Measurements from ENCODE around the gene DMD.

The DMD gene

DNA sequence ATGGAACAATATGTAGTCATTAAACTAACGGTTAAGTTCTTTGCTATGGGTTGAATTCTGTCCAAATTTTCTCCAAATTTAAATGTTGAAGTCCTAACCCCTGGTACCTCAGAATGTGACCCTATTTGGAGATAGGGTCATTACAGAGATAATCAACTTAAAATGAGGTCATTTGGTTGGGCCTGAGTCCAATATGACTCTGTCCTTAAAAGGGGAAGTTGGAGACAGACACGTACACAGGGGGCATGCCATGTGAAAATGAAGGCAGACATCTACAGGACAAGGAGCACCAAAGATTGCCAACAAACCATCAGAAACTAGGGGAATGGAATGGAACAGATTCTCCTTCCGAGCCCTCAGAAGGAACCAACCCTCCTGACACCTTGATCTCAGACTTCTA lies 1647.6 kb downstream of the DMD start:
- TF ChIP-seq, protein P1, sequence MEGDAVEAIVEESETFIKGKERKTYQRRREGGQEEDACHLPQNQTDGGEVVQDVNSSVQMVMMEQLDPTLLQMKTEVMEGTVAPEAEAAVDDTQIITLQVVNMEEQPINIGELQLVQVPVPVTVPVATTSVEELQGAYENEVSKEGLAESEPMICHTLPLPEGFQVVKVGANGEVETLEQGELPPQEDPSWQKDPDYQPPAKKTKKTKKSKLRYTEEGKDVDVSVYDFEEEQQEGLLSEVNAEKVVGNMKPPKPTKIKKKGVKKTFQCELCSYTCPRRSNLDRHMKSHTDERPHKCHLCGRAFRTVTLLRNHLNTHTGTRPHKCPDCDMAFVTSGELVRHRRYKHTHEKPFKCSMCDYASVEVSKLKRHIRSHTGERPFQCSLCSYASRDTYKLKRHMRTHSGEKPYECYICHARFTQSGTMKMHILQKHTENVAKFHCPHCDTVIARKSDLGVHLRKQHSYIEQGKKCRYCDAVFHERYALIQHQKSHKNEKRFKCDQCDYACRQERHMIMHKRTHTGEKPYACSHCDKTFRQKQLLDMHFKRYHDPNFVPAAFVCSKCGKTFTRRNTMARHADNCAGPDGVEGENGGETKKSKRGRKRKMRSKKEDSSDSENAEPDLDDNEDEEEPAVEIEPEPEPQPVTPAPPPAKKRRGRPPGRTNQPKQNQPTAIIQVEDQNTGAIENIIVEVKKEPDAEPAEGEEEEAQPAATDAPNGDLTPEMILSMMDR (IDR thresholded peaks at IDR 0.05; ENCODE audit: control insufficient read depth, extremely low read depth, insufficient read depth), result no peak
- no peak overlapping the region for H3K4me3 ChIP-seq (ENCODE audit: low read depth, low read length)

DNA sequence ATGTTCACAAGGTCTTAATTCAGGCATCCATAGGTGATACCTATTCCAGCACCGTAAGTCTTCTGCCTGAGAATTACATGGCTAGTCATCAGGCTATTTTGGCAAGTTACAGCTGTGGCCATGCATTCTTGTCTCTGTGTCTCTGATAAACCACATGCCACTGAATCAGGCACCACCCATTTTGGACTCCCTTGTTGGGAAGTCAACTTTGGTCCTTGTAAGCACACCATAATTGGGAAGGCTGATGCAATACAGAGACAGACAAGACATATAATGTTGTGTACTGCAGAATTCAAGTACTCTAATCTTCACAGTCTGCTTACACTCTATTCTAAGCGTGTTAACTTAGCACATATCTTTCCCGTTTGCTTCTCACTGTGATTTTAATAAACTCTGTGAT lies 1655.8 kb downstream of the DMD start:
- DNase-seq (ENCODE audit: low read depth), result no peak
- TF ChIP-seq, protein P1 (IDR thresholded peaks at IDR 0.05; ENCODE audit: control insufficient read depth, extremely low read depth, insufficient read depth), result no peak
- no peak overlapping the region for H3K4me3 ChIP-seq (ENCODE audit: low read depth, low read length)

More for the DNA sequence above, 1647.6 kb downstream of the DMD start:
- DNase-seq (ENCODE audit: low read depth), result no peak

DNA sequence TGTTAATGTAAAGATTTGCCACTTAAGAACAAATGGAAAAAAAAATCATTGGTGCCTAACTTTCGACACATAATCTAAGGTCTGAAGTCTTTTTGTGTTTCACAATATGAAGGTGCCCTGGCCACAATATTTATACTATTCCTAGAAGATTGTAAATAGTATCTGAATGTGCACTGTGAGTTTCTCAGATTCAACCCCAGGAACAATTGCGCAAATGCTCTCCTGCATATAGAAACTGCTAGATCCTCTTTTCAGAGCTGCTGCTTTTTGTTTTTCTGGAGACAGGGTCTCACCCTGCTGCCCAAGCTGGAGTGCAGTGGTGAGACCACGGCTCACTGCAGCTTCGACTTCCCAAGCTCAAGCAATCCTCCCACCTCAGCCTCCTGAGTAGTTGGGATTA lies 1659.4 kb downstream of the DMD start:
- TF ChIP-seq, protein P1 (IDR thresholded peaks at IDR 0.05; ENCODE audit: control insufficient read depth, extremely low read depth, insufficient read depth), result no peak
- no peak for DNase-seq (ENCODE audit: low read depth)
- no peak overlapping the region for H3K4me3 ChIP-seq (ENCODE audit: low read depth, low read length)

DNA sequence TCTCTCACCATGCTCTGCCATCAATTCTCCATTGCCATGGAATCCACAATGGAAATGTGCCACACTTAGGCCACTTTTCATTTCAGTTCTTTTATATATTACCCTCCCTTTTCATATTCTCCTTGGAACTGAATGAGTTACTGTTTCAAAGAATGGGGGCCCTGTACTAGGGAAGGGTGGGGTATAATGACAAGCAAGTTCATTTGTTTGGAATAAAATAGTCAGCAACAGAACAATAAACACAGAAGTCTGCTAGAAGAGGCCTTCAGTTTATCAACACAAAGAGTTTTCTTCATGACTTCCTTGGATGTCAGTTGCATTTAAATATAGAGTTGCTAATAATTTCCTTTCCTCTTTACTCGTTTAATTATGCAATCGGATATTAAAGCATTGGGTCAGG lies 1661.2 kb downstream of the DMD start:
- no peak for DNase-seq (ENCODE audit: low read depth)
- TF ChIP-seq, protein P1 (IDR thresholded peaks at IDR 0.05; ENCODE audit: control insufficient read depth, extremely low read depth, insufficient read depth), result no peak
- H3K4me3 ChIP-seq (ENCODE audit: low read depth, low read length), result no peak overlapping the region

DNA sequence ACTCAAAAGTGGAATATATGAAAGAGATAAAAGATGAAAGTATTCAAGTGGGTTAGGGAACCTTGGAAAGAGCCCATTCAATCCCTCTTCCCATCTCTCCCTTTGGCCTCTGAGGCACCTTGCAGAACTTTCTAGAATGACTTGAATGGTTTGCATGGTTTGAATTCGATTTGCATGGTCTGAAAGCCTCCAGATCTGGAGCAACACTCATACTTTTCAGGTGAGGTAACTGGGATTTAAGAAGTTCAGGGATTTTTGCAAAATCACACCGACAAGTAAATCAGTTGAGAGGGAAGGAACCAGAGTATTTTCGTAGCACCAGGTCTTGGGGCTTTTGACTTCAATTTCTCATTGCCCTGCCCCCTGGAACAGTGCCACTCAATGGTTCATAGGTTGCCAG lies 1663.5 kb downstream of the DMD start:
- no peak for DNase-seq (ENCODE audit: low read depth)
- TF ChIP-seq, protein P1 (IDR thresholded peaks at IDR 0.05; ENCODE audit: control insufficient read depth, extremely low read depth, insufficient read depth), result no peak
- H3K4me3 ChIP-seq (ENCODE audit: low read depth, low read length), result no peak overlapping the region

DNA sequence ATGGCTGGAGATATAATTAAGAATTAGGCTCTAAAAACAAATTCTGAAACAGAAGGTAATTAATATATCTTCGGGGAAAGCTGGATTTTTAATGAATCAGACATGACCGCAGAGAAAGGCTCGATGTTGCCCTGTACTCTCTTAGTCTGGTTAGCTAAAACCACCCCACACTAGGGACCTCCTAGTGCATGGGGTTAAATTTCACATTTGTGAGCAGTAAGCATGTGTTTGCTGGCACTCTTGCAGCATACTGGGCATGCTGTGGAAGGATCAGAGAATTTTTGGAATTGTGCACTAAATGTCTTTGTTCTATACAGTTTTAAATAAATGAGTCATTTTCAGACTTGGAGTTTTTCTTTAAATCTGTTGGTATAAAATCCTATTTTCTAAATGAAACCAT lies 1663.9 kb downstream of the DMD start:
- TF ChIP-seq, protein P1 (IDR thresholded peaks at IDR 0.05; ENCODE audit: control insufficient read depth, extremely low read depth, insufficient read depth), result no peak
- DNase-seq (ENCODE audit: low read depth), result no peak
- H3K4me3 ChIP-seq (ENCODE audit: low read depth, low read length), result no peak overlapping the region

DNA sequence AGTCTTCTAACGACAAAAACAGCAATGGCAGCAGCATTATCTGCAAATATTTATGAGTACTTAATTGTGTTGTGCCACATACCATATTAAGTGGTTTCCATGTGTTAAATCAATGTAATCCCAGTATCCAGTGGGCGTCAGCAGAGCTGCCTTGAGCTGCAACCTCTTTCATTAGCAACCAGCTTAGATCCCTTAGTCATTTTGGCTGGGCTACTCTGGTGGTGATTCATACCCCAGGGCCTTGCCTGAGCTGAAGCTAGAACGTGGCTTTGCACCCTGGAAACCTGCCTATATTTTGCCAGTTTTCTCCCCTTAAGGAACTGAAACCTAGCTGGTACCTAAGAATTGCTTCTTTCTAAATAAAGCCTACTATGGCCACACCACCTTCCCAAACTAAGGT lies 1665.2 kb downstream of the DMD start:
- TF ChIP-seq, protein P1 (IDR thresholded peaks at IDR 0.05; ENCODE audit: control insufficient read depth, extremely low read depth, insufficient read depth), result no peak
- no peak overlapping the region for H3K4me3 ChIP-seq (ENCODE audit: low read depth, low read length)
- DNase-seq (ENCODE audit: low read depth), result no peak
